ENCODE results near the gene KNOP1. TPM values are rescaled to one million over a fixed set of nuclear protein-coding genes. Genes with fewer than 3 reads are reported as not detected.

The KNOP1 gene
- total and polyA plus RNA-seq, 10 of the 15 experiments (the other 5 are each of a cell fraction or from before 2014, with no cell fraction given), result 13.8 to 47.2 (median 32.1) TPM

GRCh38 chr16:19705843-19706242, 12.2 kb downstream of the KNOP1 start:
- ChIA-PET SMC1A (ENCODE audit: uncharacterized antibody, unreplicated experiment) (no interaction called here), RAD21 (ENCODE audit: unreplicated experiment) (no interaction called here), POLR2A (no interaction called here), CTCF (no interaction called here)
- Histone ChIP-seq H3K9ac (ENCODE audit: control insufficient read depth, insufficient read depth, low read length) (no peak overlapping the region), H3K36me3 (ENCODE audit: control insufficient read depth in 2 of 2, insufficient read depth in 2 of 2, low read length in 1 of 2) (peaks cover 18 to 19% of the 10 kb centered on the region in 2 experiments; a peak in 3 of 4 replicates), H3K4me1 (ENCODE audit: control insufficient read depth, insufficient read depth, low read length) (no peaks in the 10 kb centered on the region), H3K4me2 (ENCODE audit: control insufficient read depth, insufficient read depth) (no peak overlapping the region), H3K9me3 (replicated peaks; ENCODE audit: control insufficient read depth, insufficient read depth, low read length) (no peaks in the 10 kb centered on the region), H4K20me1 (ENCODE audit: control insufficient read depth, insufficient read depth) (no peaks in the 10 kb centered on the region; the same call in 1 of the 2 replicates), H2AFZ (ENCODE audit: control insufficient read depth, low read depth, low read length) (no peak overlapping the region), H3K4me3 (no peak overlapping the region), H3K79me2 (ENCODE audit: control insufficient read depth, insufficient read depth, low read length) (no peaks in the 10 kb centered on the region), H3K27me3 (replicated peaks in 1 of 2; ENCODE audit: control insufficient read depth in 2 of 2, insufficient read depth in 2 of 2, low read length in 1 of 2) (no peaks in the 10 kb centered on the region), H3K27ac (ENCODE audit: control insufficient read depth, insufficient read depth) (no peak overlapping the region)
- 96% methylated on average over 5 of the region's 5 CpGs for WGBS (ENCODE audit: insufficient coverage, insufficient replicate concordance, low lambda C conversion rate, missing lambda C conversion rate)
- intact Hi-C loops (cut with micrococcal nuclease; ENCODE audit: unreplicated experiment) (no loop called here), in situ Hi-C loops (cut with MboI) (no loop called here)
- no peak for TF ChIP-seq CHD4 (IDR thresholded peaks at IDR 0.05)
- TF ChIP-seq IKZF2 (IDR thresholded peaks at IDR 0.05), result no peak
- no peak for TF ChIP-seq PKNOX1 (IDR thresholded peaks at IDR 0.05)
- TF ChIP-seq KAT2A (conservative IDR thresholded peaks at IDR 0.05; ENCODE audit: control insufficient read depth, low read depth, low read length), result no peak
- TF ChIP-seq RAD51 (IDR thresholded peaks at IDR 0.05), result no peak
- no peak for TF ChIP-seq PAX5 (IDR thresholded peaks at IDR 0.05; ENCODE audit: borderline replicate concordance, low read depth, low read length)
- TF ChIP-seq ZNF384 (IDR thresholded peaks at IDR 0.05; ENCODE audit: borderline replicate concordance, low read depth, low read length), result no peak
- TF ChIP-seq NKRF (conservative IDR thresholded peaks at IDR 0.05), result no peak
- no peak for TF ChIP-seq SMAD5 (IDR thresholded peaks at IDR 0.05; ENCODE audit: low read depth)
- no peak for TF ChIP-seq LARP7 (IDR thresholded peaks at IDR 0.05)
- TF ChIP-seq MXI1 (IDR thresholded peaks at IDR 0.05; ENCODE audit: low read depth, low read length), result no peak
- TF ChIP-seq BACH1 (IDR thresholded peaks at IDR 0.05; ENCODE audit: borderline replicate concordance), result no peak
- TF ChIP-seq SIN3A (IDR thresholded peaks at IDR 0.05; ENCODE audit: low read depth, low read length), result no peak
- TF ChIP-seq MEF2A (IDR thresholded peaks at IDR 0.05; ENCODE audit: insufficient read depth, low read depth, low read length), result no peak
- TF ChIP-seq NFYB (IDR thresholded peaks at IDR 0.05; ENCODE audit: insufficient read depth, low read depth, low read length), result no peak
- TF ChIP-seq SREBF2 (IDR thresholded peaks at IDR 0.05; ENCODE audit: low read length), result no peak
- no peak for TF ChIP-seq MLLT1 (IDR thresholded peaks at IDR 0.05)
- DNase-seq (ENCODE audit: low read depth, low spot score) (no peak), FAIRE-seq (no peak), ATAC-seq (no peak)
- no TSS peak for BruUV-seq (replicated peaks)

Data from GM12878 (cell line).